Measurements from ENCODE around the gene ZNF836.

- TF ChIP-seq CTCF (IDR thresholded peaks at IDR 0.05; ENCODE audit: poor library complexity) (peak; percentile 2), EZH2phosphoT487 (IDR thresholded peaks at IDR 0.05; ENCODE audit: low read depth, severe bottlenecking, unreplicated experiment) (no peak), EZH2 (IDR thresholded peaks at IDR 0.05; ENCODE audit: borderline replicate concordance) (no peak)
Observed at GRCh38 chr19:52188822-52189734, 17.7 kb upstream of the ZNF836 start.

Data from hepatocyte (in vitro differentiated cells).